OCI-LY1 (cell line): Measurements from ENCODE around the gene WDR70.

Source experiments
- CTCF ChIP-seq: fragments of 200-600 bp; sonication (generic), shearing (Covaris generic); IDR thresholded peaks from 2 replicates; pipeline ENCODE4 v1.5.1; 2017; ENCODE audit warnings: mild to moderate bottlenecking, antibody characterized with exemption, low read length, moderate library complexity, mixed read lengths
- EZH2 ChIP-seq: fragments of 200-600 bp; sonication (generic), shearing (Covaris generic); IDR thresholded peaks from 2 replicates; pipeline ENCODE4 v1.8.0; 2017; ENCODE audit warnings: borderline replicate concordance, mixed run types, mild to moderate bottlenecking, antibody characterized with exemption, low read length, moderate library complexity, mixed read lengths

GRCh38 chr5:37770786-37771185 lies 391.7 kb downstream of the WDR70 start:
- TF ChIP-seq CTCF: no peak
- no peak for TF ChIP-seq EZH2
